ENCODE data around the gene EML4. TPM values are rescaled to one million over a fixed set of nuclear protein-coding genes. Genes with fewer than 3 reads are reported as not detected.
A peak's percentile ranks its signal among the peaks of the same experiment; 100 is the strongest.

Gene EML4
- total RNA-seq, 3 donors from 2014 or later (not counting 1 experiment from before 2014, with no cell fraction given): 88.4 to 136 (median 91.5) TPM

GRCh38 chr2:42224422-42225067 lies 55.4 kb downstream of the EML4 start:
- no peak for TF ChIP-seq CTCF (IDR thresholded peaks at IDR 0.05)
- Mint-ChIP-seq H3K36me3 (no peaks in the 10 kb centered on the region), H3K27ac (peak overlapping the region; percentile 17 to 33), H3K4me1 (peaks cover 38 to 42% of the 10 kb centered on the region in 2 donors), H3K27me3 (ENCODE audit: low read depth in 2 of 2) (no peaks in the 10 kb centered on the region), H3K9me3 (no peaks in the 10 kb centered on the region), H3K4me3 (no peak overlapping the region)
- H3K4me3 ChIP-seq (ENCODE audit: low read length): no peak overlapping the region
- DNase-seq: no peak
- H3K9me3 ChIP-seq (ENCODE audit: control insufficient read depth, insufficient read depth, low read length): no peaks in the 10 kb centered on the region
- H3K4me1 ChIP-seq (ENCODE audit: control insufficient read depth, insufficient read depth, low read length): no peaks in the 10 kb centered on the region
- no peak overlapping the region for H3K27ac ChIP-seq (ENCODE audit: low read length)
- no peaks in the 10 kb centered on the region for H3K27me3 ChIP-seq (ENCODE audit: control insufficient read depth, insufficient read depth, low read length)
- peaks cover 2% of the 10 kb centered on the region for H3K36me3 ChIP-seq (ENCODE audit: control insufficient read depth, insufficient read depth, low read length)
- intact Hi-C loops (cut with micrococcal nuclease): no loop called here
- WGBS (ENCODE audit: insufficient coverage): 85% methylated on average over 3 of the region's 4 CpGs
- ATAC-seq: no peak

- H3K27me3 Mint-ChIP-seq (ENCODE audit: low read depth in 2 of 2): no peaks in the 10 kb centered on the region
Measured at GRCh38 chr2:42225573-42225972, 56.4 kb downstream of the EML4 start.

GRCh38 chr2:42227491-42227890 lies 58.3 kb downstream of the EML4 start:
- intact Hi-C loops (cut with micrococcal nuclease): no loop called here
- no peaks in the 10 kb centered on the region for H3K9me3 Mint-ChIP-seq
- Histone ChIP-seq H3K4me3 (ENCODE audit: low read length) (no peak overlapping the region), H3K4me1 (ENCODE audit: control insufficient read depth, insufficient read depth, low read length) (no peaks in the 10 kb centered on the region), H3K36me3 (ENCODE audit: control insufficient read depth, insufficient read depth, low read length) (no peaks in the 10 kb centered on the region), H3K9me3 (ENCODE audit: control insufficient read depth, insufficient read depth, low read length) (no peaks in the 10 kb centered on the region), H3K27me3 (ENCODE audit: control insufficient read depth, insufficient read depth, low read length) (no peaks in the 10 kb centered on the region), H3K27ac (ENCODE audit: low read length) (no peak overlapping the region)
- ATAC-seq (no peak), DNase-seq (no peak)
- no peak for TF ChIP-seq CTCF (IDR thresholded peaks at IDR 0.05)
- WGBS (ENCODE audit: insufficient coverage): 83% methylated on average over 1 of the region's 2 CpGs
- H3K27ac Mint-ChIP-seq: no peak overlapping the region
- H3K36me3 Mint-ChIP-seq: no peaks in the 10 kb centered on the region
- peaks cover 40 to 46% of the 10 kb centered on the region in 2 donors for H3K4me1 Mint-ChIP-seq
- H3K27me3 Mint-ChIP-seq (ENCODE audit: low read depth in 2 of 2): no peaks in the 10 kb centered on the region
- H3K4me3 Mint-ChIP-seq: no peak overlapping the region

More at GRCh38 chr2:42225573-42225972, 56.4 kb downstream of the EML4 start:
- no peaks in the 10 kb centered on the region for H3K9me3 ChIP-seq (ENCODE audit: control insufficient read depth, insufficient read depth, low read length)
- TF ChIP-seq CTCF (IDR thresholded peaks at IDR 0.05): no peak
- H3K36me3 ChIP-seq (ENCODE audit: control insufficient read depth, insufficient read depth, low read length): peaks cover 2% of the 10 kb centered on the region
- DNase-seq (no peak), ATAC-seq (no peak)
- H3K27me3 ChIP-seq (ENCODE audit: control insufficient read depth, insufficient read depth, low read length): no peaks in the 10 kb centered on the region
- H3K27ac ChIP-seq (ENCODE audit: low read length): no peak overlapping the region
- Mint-ChIP-seq H3K27ac (no peak overlapping the region), H3K4me3 (no peak overlapping the region), H3K36me3 (no peaks in the 10 kb centered on the region), H3K4me1 (peaks cover 33 to 42% of the 10 kb centered on the region in 2 donors), H3K9me3 (no peaks in the 10 kb centered on the region)
- intact Hi-C loops (cut with micrococcal nuclease): no loop called here
- WGBS (ENCODE audit: insufficient coverage): no CpG with 5 or more reads among the region's 1 CpG
- H3K4me1 ChIP-seq (ENCODE audit: control insufficient read depth, insufficient read depth, low read length): no peaks in the 10 kb centered on the region
- no peak overlapping the region for H3K4me3 ChIP-seq (ENCODE audit: low read length)

GRCh38 chr2:42228101-42228500 lies 58.9 kb downstream of the EML4 start:
- Mint-ChIP-seq H3K36me3 (no peaks in the 10 kb centered on the region), H3K4me1 (peaks cover 37 to 44% of the 10 kb centered on the region in 2 donors), H3K9me3 (no peaks in the 10 kb centered on the region), H3K4me3 (no peak overlapping the region), H3K27me3 (ENCODE audit: low read depth in 2 of 2) (no peaks in the 10 kb centered on the region), H3K27ac (no peak overlapping the region)
- no peaks in the 10 kb centered on the region for H3K36me3 ChIP-seq (ENCODE audit: control insufficient read depth, insufficient read depth, low read length)
- no peak for DNase-seq
- no peak for TF ChIP-seq CTCF (IDR thresholded peaks at IDR 0.05)
- H3K4me1 ChIP-seq (ENCODE audit: control insufficient read depth, insufficient read depth, low read length): no peaks in the 10 kb centered on the region
- H3K27me3 ChIP-seq (ENCODE audit: control insufficient read depth, insufficient read depth, low read length): no peaks in the 10 kb centered on the region
- no peak overlapping the region for H3K27ac ChIP-seq (ENCODE audit: low read length)
- no CpG with 5 or more reads among the region's 1 CpG for WGBS (ENCODE audit: insufficient coverage)
- H3K4me3 ChIP-seq (ENCODE audit: low read length): no peak overlapping the region
- H3K9me3 ChIP-seq (ENCODE audit: control insufficient read depth, insufficient read depth, low read length): no peaks in the 10 kb centered on the region
- intact Hi-C loops (cut with micrococcal nuclease): no loop called here
- ATAC-seq: no peak

Measured in natural killer cell (primary cell).